ENCODE measurements around the gene TBCE. TPM values are rescaled to one million over a fixed set of nuclear protein-coding genes. Genes with fewer than 3 reads are reported as not detected.

Gene TBCE
- total and polyA plus RNA-seq, 9 of the 15 experiments (the other 6 are each of a cell fraction or from before 2014, with no cell fraction given): 52.6 to 92.1 (median 82.1) TPM

GRCh38 chr1:235391874-235392273 lies 24.6 kb downstream of the TBCE start (continued):
- TF ChIP-seq FUS (optimal IDR thresholded peaks at IDR 0.05; ENCODE audit: low read depth, low read length) (no peak), U2AF1 (optimal IDR thresholded peaks at IDR 0.05; ENCODE audit: low read depth, low read length) (no peak), C11orf30 (IDR thresholded peaks at IDR 0.05; ENCODE audit: low read depth) (no peak)

GRCh38 chr1:235397733-235398132 lies 30.5 kb downstream of the TBCE start:
- POLR2A ChIA-PET: interaction anchor here (0.6 kb wide), 1 partner anchor 10 kb away, joined by 3 read pairs; no protein-coding TSS in a partner anchor
- CTCF ChIA-PET (ENCODE audit: low intra/inter-chr PET ratio): no interaction called here
- Histone ChIP-seq H3K27me3 (ENCODE audit: control insufficient read depth in 2 of 2, insufficient read depth in 2 of 2, low read length in 2 of 2) (no peaks in the 10 kb centered on the region), H3K4me2 (ENCODE audit: insufficient read depth, low read length) (no peak overlapping the region), H3K79me2 (ENCODE audit: control insufficient read depth, insufficient read depth, low read length) (peaks cover 72% of the 10 kb centered on the region), H3K9ac (ENCODE audit: insufficient read depth in 1 of 2, low read depth in 2 of 2, low read length in 2 of 2) (no peak overlapping the region), H3K9me1 (ENCODE audit: control insufficient read depth, insufficient read depth, low read length) (no peaks in the 10 kb centered on the region), H3K36me3 (ENCODE audit: control insufficient read depth, insufficient read depth, low read length) (peaks cover 12% of the 10 kb centered on the region; the same call in 2 of the 3 replicates), H3K4me3 (no peak overlapping the region), H3K9me3 (replicated peaks; ENCODE audit: control insufficient read depth, insufficient read depth, low read depth, low read length) (no peaks in the 10 kb centered on the region), H3K27ac (ENCODE audit: extremely low read depth, low read depth, low read length) (no peak overlapping the region), H3K4me1 (replicated peaks in 1 of 2; ENCODE audit: control insufficient read depth in 2 of 2, insufficient read depth in 2 of 2, low read length in 2 of 2) (peaks cover 3 to 7% of the 10 kb centered on the region in 2 experiments; a peak in 1 of 5 replicates), H2AFZ (ENCODE audit: low read depth, low read length) (no peak overlapping the region), H4K20me1 (replicated peaks; ENCODE audit: control insufficient read depth, insufficient read depth, low read length) (no peaks in the 10 kb centered on the region)
- no peak for FAIRE-seq
- in situ Hi-C loops (cut with MboI): no loop called here
- DNase-seq (ENCODE audit: extremely low read depth in 1 of 4, low spot score in 3 of 4): no peak
- no TSS peak for BruUV-seq (replicated peaks)
- 88% methylated on average over 2 of the region's 2 CpGs for WGBS (ENCODE audit: insufficient coverage, low coverage, missing lambda C conversion rate)
- intact Hi-C loops (cut with micrococcal nuclease): no loop called here
- no peak for ATAC-seq
- TF ChIP-seq ZNF785 (CRISPR knock-in tag; IDR thresholded peaks at IDR 0.05) (no peak), RFX5 (IDR thresholded peaks at IDR 0.05; ENCODE audit: low read depth, low read length) (no peak), JUNB (CRISPR knock-in tag; conservative IDR thresholded peaks at IDR 0.05) (no peak), GABPB1 (CRISPR knock-in tag; IDR thresholded peaks at IDR 0.05) (no peak), MTA3 (IDR thresholded peaks at IDR 0.05; ENCODE audit: borderline replicate concordance) (no peak), ARID3B (CRISPR knock-in tag; IDR thresholded peaks at IDR 0.05; ENCODE audit: borderline replicate concordance) (no peak), POLR2G (IDR thresholded peaks at IDR 0.05; ENCODE audit: low read depth, low read length) (no peak), BHLHE40 (IDR thresholded peaks at IDR 0.05; ENCODE audit: low read length) (no peak), KDM2B (CRISPR knock-in tag; IDR thresholded peaks at IDR 0.05) (no peak), CAMTA2 (CRISPR knock-in tag; conservative IDR thresholded peaks at IDR 0.05) (no peak)
- TF ChIP-seq, protein P1, sequence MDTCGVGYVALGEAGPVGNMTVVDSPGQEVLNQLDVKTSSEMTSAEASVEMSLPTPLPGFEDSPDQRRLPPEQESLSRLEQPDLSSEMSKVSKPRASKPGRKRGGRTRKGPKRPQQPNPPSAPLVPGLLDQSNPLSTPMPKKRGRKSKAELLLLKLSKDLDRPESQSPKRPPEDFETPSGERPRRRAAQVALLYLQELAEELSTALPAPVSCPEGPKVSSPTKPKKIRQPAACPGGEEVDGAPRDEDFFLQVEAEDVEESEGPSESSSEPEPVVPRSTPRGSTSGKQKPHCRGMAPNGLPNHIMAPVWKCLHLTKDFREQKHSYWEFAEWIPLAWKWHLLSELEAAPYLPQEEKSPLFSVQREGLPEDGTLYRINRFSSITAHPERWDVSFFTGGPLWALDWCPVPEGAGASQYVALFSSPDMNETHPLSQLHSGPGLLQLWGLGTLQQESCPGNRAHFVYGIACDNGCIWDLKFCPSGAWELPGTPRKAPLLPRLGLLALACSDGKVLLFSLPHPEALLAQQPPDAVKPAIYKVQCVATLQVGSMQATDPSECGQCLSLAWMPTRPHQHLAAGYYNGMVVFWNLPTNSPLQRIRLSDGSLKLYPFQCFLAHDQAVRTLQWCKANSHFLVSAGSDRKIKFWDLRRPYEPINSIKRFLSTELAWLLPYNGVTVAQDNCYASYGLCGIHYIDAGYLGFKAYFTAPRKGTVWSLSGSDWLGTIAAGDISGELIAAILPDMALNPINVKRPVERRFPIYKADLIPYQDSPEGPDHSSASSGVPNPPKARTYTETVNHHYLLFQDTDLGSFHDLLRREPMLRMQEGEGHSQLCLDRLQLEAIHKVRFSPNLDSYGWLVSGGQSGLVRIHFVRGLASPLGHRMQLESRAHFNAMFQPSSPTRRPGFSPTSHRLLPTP (IDR thresholded peaks at IDR 0.05; ENCODE audit: borderline replicate concordance, extremely low read depth, insufficient read length): no peak
- TF ChIP-seq, protein P2, sequence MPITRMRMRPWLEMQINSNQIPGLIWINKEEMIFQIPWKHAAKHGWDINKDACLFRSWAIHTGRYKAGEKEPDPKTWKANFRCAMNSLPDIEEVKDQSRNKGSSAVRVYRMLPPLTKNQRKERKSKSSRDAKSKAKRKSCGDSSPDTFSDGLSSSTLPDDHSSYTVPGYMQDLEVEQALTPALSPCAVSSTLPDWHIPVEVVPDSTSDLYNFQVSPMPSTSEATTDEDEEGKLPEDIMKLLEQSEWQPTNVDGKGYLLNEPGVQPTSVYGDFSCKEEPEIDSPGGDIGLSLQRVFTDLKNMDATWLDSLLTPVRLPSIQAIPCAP (CRISPR knock-in tag; IDR thresholded peaks at IDR 0.05; ENCODE audit: borderline replicate concordance): no peak
- TF ChIP-seq, protein P3, sequence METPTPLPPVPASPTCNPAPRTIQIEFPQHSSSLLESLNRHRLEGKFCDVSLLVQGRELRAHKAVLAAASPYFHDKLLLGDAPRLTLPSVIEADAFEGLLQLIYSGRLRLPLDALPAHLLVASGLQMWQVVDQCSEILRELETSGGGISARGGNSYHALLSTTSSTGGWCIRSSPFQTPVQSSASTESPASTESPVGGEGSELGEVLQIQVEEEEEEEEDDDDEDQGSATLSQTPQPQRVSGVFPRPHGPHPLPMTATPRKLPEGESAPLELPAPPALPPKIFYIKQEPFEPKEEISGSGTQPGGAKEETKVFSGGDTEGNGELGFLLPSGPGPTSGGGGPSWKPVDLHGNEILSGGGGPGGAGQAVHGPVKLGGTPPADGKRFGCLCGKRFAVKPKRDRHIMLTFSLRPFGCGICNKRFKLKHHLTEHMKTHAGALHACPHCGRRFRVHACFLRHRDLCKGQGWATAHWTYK (CRISPR knock-in tag; IDR thresholded peaks at IDR 0.05): no peak
